Panc1 (cell line): Measurements from ENCODE around the gene RAD9A. TPM values are rescaled to one million over a fixed set of nuclear protein-coding genes. Genes with fewer than 3 reads are reported as not detected.

Experiments used
- ATAC-seq: fragments of 200-7000 bp; cut with Tn5 transposase; 2 replicates; pipeline ENCODE4 v1.9.1; 2020; ENCODE audit warnings: mild to moderate bottlenecking, moderate library complexity
- BruUV-seq: library from RNA; stranded (reverse); fragments of 400-500 nt; replicated peaks from 2 replicates; lab custom pipeline; 2021; lab: Mats Ljungman, UMichigan
- CTCF ChIA-PET: fragments of 300-600 bp; sonication (Branson Sonifier 250); formaldehyde crosslinking; loops from one replicate; lab custom pipeline; 2022; ENCODE audit warnings: antibody characterized with exemption; lab: Charles Lee
- POLR2A ChIA-PET: fragments of 300-600 bp; sonication (Branson Sonifier 250); formaldehyde crosslinking; loops from one replicate; lab custom pipeline; 2022; ENCODE audit warnings: antibody characterized with exemption; lab: Charles Lee
- DNase-seq: peaks from one replicate; pipeline ENCODE4 v3.0.0-alpha.2; 2010; ENCODE audit warnings: low read depth, low spot score
- H3K27ac ChIP-seq: 2 replicates; pipeline ENCODE4 v1.5.1; 2011; ENCODE audit warnings: mild to moderate bottlenecking, low read length, inconsistent platforms
- H3K27me3 ChIP-seq: fragments of 200-500 bp; sonication (Bioruptor generic); 2 replicates; pipeline ENCODE4 v1.6.0; 2014; ENCODE audit warnings: low read length, inconsistent platforms; ENCODE audit not compliant: control insufficient read depth, insufficient read depth
- H3K36me3 ChIP-seq: fragments of 200-500 bp; sonication (Bioruptor generic); 2 replicates; pipeline ENCODE4 v1.5.1; 2014; ENCODE audit warnings: inconsistent platforms, mild to moderate bottlenecking, low read length, moderate library complexity; ENCODE audit not compliant: control insufficient read depth, insufficient read depth
- H3K4me1 ChIP-seq: 2 replicates; pipeline ENCODE4 v1.5.1; 2011; ENCODE audit warnings: inconsistent platforms, mild to moderate bottlenecking, low read length, moderate library complexity; ENCODE audit not compliant: control insufficient read depth, insufficient read depth
- H3K4me3 ChIP-seq, 2 experiments: 2 replicates each; pipeline ENCODE4 v1.5.1; 2011 to 2012; ENCODE audit warnings: low read depth in 2 of 2, low read length in 2 of 2, mild to moderate bottlenecking in 2 of 2, inconsistent platforms in 1 of 2, moderate library complexity in 1 of 2
- H3K9me3 ChIP-seq: fragments of 200-500 bp; sonication (Bioruptor generic); 2 replicates; pipeline ENCODE4 v1.5.1; 2014; ENCODE audit warnings: low read depth, mild to moderate bottlenecking, inconsistent platforms, low read length, moderate library complexity; ENCODE audit not compliant: control insufficient read depth, insufficient read depth
- CTCF ChIP-seq: fragments of 450-650 bp; IDR thresholded peaks from 2 replicates; pipeline ENCODE4 v1.5.1; 2017; ENCODE audit warnings: mild to moderate bottlenecking
- POLR2AphosphoS5 ChIP-seq: IDR thresholded peaks from 2 replicates; pipeline ENCODE4 v1.6.1; 2012; ENCODE audit warnings: mild to moderate bottlenecking, low read depth, low read length, moderate library complexity
- REST ChIP-seq, 2 experiments: IDR thresholded peaks; 2 replicates each; pipeline ENCODE4 v1.6.1; 2011 to 2012; ENCODE audit warnings: low read depth in 2 of 2, control low read depth in 1 of 2, low read length in 1 of 2, mild to moderate bottlenecking in 1 of 2, moderate library complexity in 1 of 2; ENCODE audit not compliant: insufficient read depth in 1 of 2
- SIN3A ChIP-seq: IDR thresholded peaks from 2 replicates; pipeline ENCODE4 v1.6.1; 2012; ENCODE audit warnings: low read depth, mild to moderate bottlenecking, low read length, moderate library complexity, borderline replicate concordance; ENCODE audit not compliant: insufficient read depth
- TCF7L2 ChIP-seq: IDR thresholded peaks from 2 replicates; pipeline ENCODE4 v1.6.1; 2011; ENCODE audit warnings: mild to moderate bottlenecking, low read depth, low read length, inconsistent platforms
- in situ Hi-C: cut with HindIII; loops from 2 replicates; pipeline ENCODE4 v1.10.0; 2016; ENCODE audit warnings: low sequenced_read_pairs, low pct_unique_long_range_greater_than_20kb
- intact Hi-C: fragments of 100-400 bp; cut with micrococcal nuclease; formaldehyde crosslinking; loops from one replicate; pipeline ENCODE4 v1.10.0; 2022; ENCODE audit not compliant: unreplicated experiment
- total RNA-seq: library from RNA; stranded (reverse); gene quantifications from one replicate; pipeline ENCODE4 v1.2.1, GENCODE V29; 2021; ENCODE audit not compliant: unreplicated experiment

RAD9A gene
- total RNA-seq, 1 experiment from 2014 or later, result 33.1 TPM

DNA sequence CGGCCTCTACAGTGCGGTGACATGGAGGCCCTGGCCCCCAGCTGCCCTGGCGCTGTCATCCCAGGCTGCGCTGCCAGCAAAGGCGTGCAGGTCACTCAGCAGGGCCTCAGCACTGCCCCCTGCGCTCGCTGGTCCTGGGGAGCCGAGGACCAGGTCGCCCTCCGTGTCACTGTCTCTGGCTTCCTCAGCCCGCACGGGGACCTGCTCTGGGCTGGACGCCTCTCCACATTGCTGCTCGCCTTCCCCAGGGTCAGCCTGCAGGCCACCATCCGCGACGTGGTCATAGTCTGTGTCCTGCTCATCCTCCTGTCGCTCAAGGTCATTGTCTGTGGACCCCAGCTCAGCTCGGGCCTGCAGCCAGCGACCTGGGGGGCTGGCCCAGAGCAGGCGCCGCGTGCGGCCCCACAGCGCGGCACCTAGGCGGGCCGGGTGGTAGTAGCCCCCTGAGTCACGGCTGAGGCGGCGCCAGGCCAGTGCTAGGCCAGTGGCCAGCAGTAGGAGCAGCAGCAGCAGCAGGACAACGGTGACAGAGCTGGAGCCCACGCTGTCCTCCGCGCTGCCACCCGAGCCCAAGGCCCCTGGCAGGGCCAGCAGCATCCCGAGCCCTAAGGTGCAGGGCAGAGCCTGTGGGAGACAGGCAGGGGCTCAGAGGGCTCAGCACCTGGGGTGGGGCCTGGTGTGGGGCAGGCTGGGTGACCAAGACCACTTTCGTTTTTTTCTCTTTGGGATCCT is 44.1 kb downstream of the RAD9A start:
- DNase-seq (no peak), ATAC-seq (peak; percentile 2)
- Histone ChIP-seq H3K9me3 (no peaks in the 10 kb centered on the region), H3K36me3 (peaks cover 2% of the 10 kb centered on the region; the same call in 1 of the 2 replicates), H3K27me3 (no peaks in the 10 kb centered on the region), H3K27ac (peak overlapping the region; percentile 40), H3K4me3 (no peak overlapping the region), H3K4me1 (peaks cover 63% of the 10 kb centered on the region)
- no peak for TF ChIP-seq CTCF
- TF ChIP-seq POLR2AphosphoS5, result peak; percentile 45; the same call in 1 of the 2 replicates
- no peak for TF ChIP-seq TCF7L2
- TF ChIP-seq SIN3A, result no peak
- 0 out of 4 replicates have a peak, but pooled peaks of 1 of the 2 experiments have one; percentile 1 for TF ChIP-seq REST (IDR thresholded peaks at IDR 0.05; ENCODE audit: insufficient read depth in 1 of 2, low read depth in 2 of 2, low read length in 1 of 2)
- intact Hi-C loops (no loop called here), in situ Hi-C loops (no loop called here)
- POLR2A ChIA-PET, result interaction anchor here (0.8 kb wide), 1 partner anchor 34 kb away, joined by 4 read pairs; the partner anchor contains the start of gene PPP1CA
- CTCF ChIA-PET, result interaction anchor here (0.5 kb wide), 1 partner anchor 91 kb away, joined by 4 read pairs; no protein-coding TSS in a partner anchor
- no TSS peak for BruUV-seq

DNA sequence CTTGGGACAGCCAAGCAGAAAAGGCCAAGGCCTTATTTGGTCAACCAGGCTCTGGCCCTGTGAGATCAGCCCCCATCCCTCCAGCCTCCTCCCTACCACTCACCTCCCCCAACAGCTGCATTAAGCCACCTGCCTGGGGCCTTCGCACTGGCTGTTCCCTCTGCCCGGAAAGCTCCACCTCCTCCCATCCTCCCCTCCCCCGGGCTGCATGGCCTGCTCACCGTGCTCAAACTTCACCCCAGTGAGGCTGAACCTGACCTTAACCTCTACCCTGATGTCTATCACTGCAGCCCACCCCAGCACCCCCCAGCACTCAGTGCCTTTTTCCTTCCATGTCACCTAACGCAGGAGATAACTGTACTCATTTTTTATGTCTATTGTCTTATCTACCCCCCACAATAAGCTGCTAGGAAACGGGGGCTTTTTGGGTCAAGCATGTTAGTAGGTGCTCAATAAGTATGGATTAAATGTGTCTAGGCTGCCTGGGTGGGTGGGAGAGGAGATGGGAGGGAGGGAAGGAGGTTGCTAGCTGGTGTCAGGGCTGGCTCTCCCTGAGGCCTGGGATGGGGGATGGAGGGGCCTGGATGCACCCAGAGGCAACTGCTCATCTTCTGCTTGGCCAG is 44.8 kb downstream of the RAD9A start:
- DNase-seq (no peak), ATAC-seq (peak; percentile 10)
- CTCF ChIA-PET, result interaction anchor here (0.5 to 0.8 kb wide), 3 partner anchors 32 to 92 kb away, joined by 3 to 4 read pairs (median 4); no protein-coding TSS in a partner anchor
- Histone ChIP-seq H3K9me3 (no peaks in the 10 kb centered on the region), H3K4me3 (no peak overlapping the region), H3K4me1 (peaks cover 68% of the 10 kb centered on the region), H3K27ac (peak overlapping the region; percentile 40), H3K27me3 (no peaks in the 10 kb centered on the region), H3K36me3 (peaks cover 2% of the 10 kb centered on the region; the same call in 1 of the 2 replicates)
- no TSS peak for BruUV-seq
- TF ChIP-seq CTCF (no peak), REST (IDR thresholded peaks at IDR 0.05; ENCODE audit: insufficient read depth in 1 of 2, low read depth in 2 of 2, low read length in 1 of 2) (no peak), POLR2AphosphoS5 (peak; percentile 43), TCF7L2 (no peak), SIN3A (no peak)
- POLR2A ChIA-PET, result interaction anchor here (0.6 to 0.8 kb wide), 2 partner anchors 28 to 35 kb away, joined by 3 to 4 read pairs; partner anchors contain the start of gene PPP1CA
- intact Hi-C loops, result no loop called here
- in situ Hi-C loops, result no loop called here
